ENCODE results near the gene TMEM129. TPM values are rescaled to one million over a fixed set of nuclear protein-coding genes. Genes with fewer than 3 reads are reported as not detected.

The TMEM129 gene, protein sequence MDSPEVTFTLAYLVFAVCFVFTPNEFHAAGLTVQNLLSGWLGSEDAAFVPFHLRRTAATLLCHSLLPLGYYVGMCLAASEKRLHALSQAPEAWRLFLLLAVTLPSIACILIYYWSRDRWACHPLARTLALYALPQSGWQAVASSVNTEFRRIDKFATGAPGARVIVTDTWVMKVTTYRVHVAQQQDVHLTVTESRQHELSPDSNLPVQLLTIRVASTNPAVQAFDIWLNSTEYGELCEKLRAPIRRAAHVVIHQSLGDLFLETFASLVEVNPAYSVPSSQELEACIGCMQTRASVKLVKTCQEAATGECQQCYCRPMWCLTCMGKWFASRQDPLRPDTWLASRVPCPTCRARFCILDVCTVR
- 27.2 TPM for total RNA-seq (ENCODE audit: unreplicated experiment)
- long read RNA-seq, transcript TMEM129-202 (4 exons, 2,810 nt) = major isoform, 17 of 28 reads
- long read RNA-seq, partial matches to known transcripts = 3 of 28 reads
- long read RNA-seq, other reads (novel, unspliced or antisense) = 5 of 28 reads

- Mint-ChIP-seq H3K36me3 (ENCODE audit: low read depth, unreplicated experiment) (peaks cover 4% of the 10 kb centered on the region), H3K27ac (ENCODE audit: unreplicated experiment) (no peak within 1 kb of the TSS), H3K9me3 (ENCODE audit: unreplicated experiment) (no peaks in the 10 kb centered on the region), H3K27me3 (ENCODE audit: unreplicated experiment) (peaks cover 13% of the 10 kb centered on the region), H3K4me3 (ENCODE audit: unreplicated experiment) (peak within 1 kb of the TSS; percentile 92), H3K4me1 (ENCODE audit: unreplicated experiment) (peaks cover 14% of the 10 kb centered on the region)
- no peak for TF ChIP-seq CTCF (IDR thresholded peaks at IDR 0.05; ENCODE audit: unreplicated experiment)
- DNase-seq (ENCODE audit: low spot score) = peak; percentile 91
These were observed at the start of gene TMEM129, which contains the start of gene TACC3 for GRCh38 chr4:1721003-1721665. Gene TMEM129 (minus strand): TSS chr4:1721323. CDS start chr4:1720837, 486 bp downstream. Gene TACC3 (plus strand): TSS chr4:1721521. CDS start chr4:1723422, 1,901 bp downstream.

DNA sequence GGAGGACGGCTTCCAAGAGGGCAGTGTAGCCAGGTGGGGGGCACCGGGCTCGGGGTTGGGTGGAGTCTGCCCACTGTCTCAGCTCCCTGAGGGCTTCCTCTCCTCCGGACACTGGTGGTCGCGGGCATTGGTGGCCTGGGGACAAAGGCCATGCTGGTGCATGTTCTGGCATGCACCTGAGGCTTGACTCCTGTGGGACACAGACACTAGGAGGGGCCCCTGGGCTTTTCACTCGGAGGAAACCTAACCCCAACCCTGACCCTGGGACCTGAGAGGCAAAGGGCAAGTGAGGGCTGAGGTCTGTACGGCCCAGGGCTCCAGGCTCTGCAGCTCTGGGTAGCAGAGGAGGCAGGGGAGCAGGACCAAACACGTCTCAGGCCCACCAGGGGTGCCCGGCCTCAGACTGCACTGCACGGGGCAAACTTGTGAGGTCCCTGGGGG, 49.7 kb upstream of the TMEM129 start:
- H3K36me3 Mint-ChIP-seq (ENCODE audit: low read depth, unreplicated experiment) = no peaks in the 10 kb centered on the region
- DNase-seq (ENCODE audit: low spot score) = no peak
- H3K4me1 Mint-ChIP-seq (ENCODE audit: unreplicated experiment) = no peaks in the 10 kb centered on the region
- no peak for TF ChIP-seq CTCF (IDR thresholded peaks at IDR 0.05; ENCODE audit: unreplicated experiment)
- no peaks in the 10 kb centered on the region for H3K9me3 Mint-ChIP-seq (ENCODE audit: unreplicated experiment)
- no peak overlapping the region for H3K4me3 Mint-ChIP-seq (ENCODE audit: unreplicated experiment)
- peaks cover 9% of the 10 kb centered on the region for H3K27me3 Mint-ChIP-seq (ENCODE audit: unreplicated experiment)
- H3K27ac Mint-ChIP-seq (ENCODE audit: unreplicated experiment) = no peak overlapping the region

- DNase-seq (ENCODE audit: low spot score) = no peak
- Mint-ChIP-seq H3K27me3 (ENCODE audit: unreplicated experiment) (peaks cover 9% of the 10 kb centered on the region), H3K9me3 (ENCODE audit: unreplicated experiment) (no peaks in the 10 kb centered on the region), H3K4me3 (ENCODE audit: unreplicated experiment) (no peak overlapping the region), H3K27ac (ENCODE audit: unreplicated experiment) (no peak overlapping the region), H3K4me1 (ENCODE audit: unreplicated experiment) (no peaks in the 10 kb centered on the region), H3K36me3 (ENCODE audit: low read depth, unreplicated experiment) (no peaks in the 10 kb centered on the region)
- TF ChIP-seq CTCF (IDR thresholded peaks at IDR 0.05; ENCODE audit: unreplicated experiment) = no peak
These were observed 49.1 kb upstream of the TMEM129 start for GRCh38 chr4:1770245-1770644.

DNA sequence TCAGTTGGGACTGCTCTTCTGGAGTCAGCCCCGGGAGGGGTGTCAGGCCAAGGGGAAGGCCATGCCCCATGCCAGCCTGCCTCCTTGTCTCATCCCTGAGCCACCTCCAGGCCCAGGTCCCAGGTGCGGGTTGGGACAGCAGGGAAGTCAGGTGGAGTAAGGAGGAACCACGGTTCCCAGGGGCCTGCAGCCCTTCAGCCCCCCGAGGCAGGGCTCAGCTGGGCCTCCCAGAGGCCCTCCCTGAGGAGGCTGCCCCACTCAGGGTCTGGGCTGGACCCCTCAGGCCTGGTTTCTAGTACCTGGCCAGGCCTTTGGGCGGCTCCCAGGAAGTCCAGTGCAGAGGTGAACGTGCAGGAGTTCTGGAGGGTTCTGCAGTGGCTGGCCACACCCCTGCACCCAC, 48.6 kb upstream of the TMEM129 start:
- no peak for TF ChIP-seq CTCF (IDR thresholded peaks at IDR 0.05; ENCODE audit: unreplicated experiment)
- no peak overlapping the region for H3K27ac Mint-ChIP-seq (ENCODE audit: unreplicated experiment)
- peaks cover 9% of the 10 kb centered on the region for H3K27me3 Mint-ChIP-seq (ENCODE audit: unreplicated experiment)
- DNase-seq (ENCODE audit: low spot score) = no peak
- H3K4me3 Mint-ChIP-seq (ENCODE audit: unreplicated experiment) = no peak overlapping the region
- H3K4me1 Mint-ChIP-seq (ENCODE audit: unreplicated experiment) = no peaks in the 10 kb centered on the region
- H3K9me3 Mint-ChIP-seq (ENCODE audit: unreplicated experiment) = no peaks in the 10 kb centered on the region
- no peaks in the 10 kb centered on the region for H3K36me3 Mint-ChIP-seq (ENCODE audit: low read depth, unreplicated experiment)
